HEK293T (cell line): Measurements from ENCODE around the gene SIRPA.

Experiments used
- ARNT ChIP-seq: fragments of 450-650 bp; IDR thresholded peaks from 2 replicates; pipeline ENCODE4 v1.6.1; 2017; ENCODE audit warnings: mild to moderate bottlenecking
- CTBP1 ChIP-seq: fragments of 450-650 bp; IDR thresholded peaks from 2 replicates; pipeline ENCODE4 v1.6.1; 2016; ENCODE audit warnings: borderline replicate concordance
- ELF4 ChIP-seq: fragments of 450-650 bp; IDR thresholded peaks from 2 replicates; pipeline ENCODE4 v1.6.1; 2017; ENCODE audit warnings: antibody characterized with exemption
- FOXA1 ChIP-seq: fragments of 450-650 bp; IDR thresholded peaks from 2 replicates; pipeline ENCODE4 v1.6.1; 2016; ENCODE audit warnings: mild to moderate bottlenecking
- FOXM1 ChIP-seq: fragments of 450-650 bp; IDR thresholded peaks from 2 replicates; pipeline ENCODE4 v1.6.1; 2017; ENCODE audit warnings: mild to moderate bottlenecking, borderline replicate concordance
- HDGF ChIP-seq: fragments of 450-650 bp; IDR thresholded peaks from 2 replicates; pipeline ENCODE4 v1.6.1; 2017; ENCODE audit warnings: antibody characterized with exemption, borderline replicate concordance
- L3MBTL2 ChIP-seq: fragments of 450-650 bp; conservative IDR thresholded peaks from 2 replicates; pipeline ENCODE4 v1.6.1; 2016; ENCODE audit warnings: mild to moderate bottlenecking
- LEF1 ChIP-seq: fragments of 450-650 bp; IDR thresholded peaks from 2 replicates; pipeline ENCODE4 v1.6.1; 2017; ENCODE audit warnings: mild to moderate bottlenecking, borderline replicate concordance
- NFRKB ChIP-seq: fragments of 450-650 bp; IDR thresholded peaks from 2 replicates; pipeline ENCODE4 v1.6.1; 2016; ENCODE audit warnings: mild to moderate bottlenecking, moderate library complexity
- SP1 ChIP-seq: fragments of 450-650 bp; IDR thresholded peaks from 2 replicates; pipeline ENCODE4 v1.6.1; 2017
- ZNF384 ChIP-seq: fragments of 450-650 bp; IDR thresholded peaks from 2 replicates; pipeline ENCODE4 v1.6.1; 2016

- TF ChIP-seq FOXM1 (no peak), HDGF (no peak), L3MBTL2 (no peak), ZNF384 (no peak), ARNT (no peak), CTBP1 (no peak), NFRKB (no peak), ELF4 (no peak), LEF1 (no peak), FOXA1 (no peak), SP1 (no peak)
These were observed 4.5 kb upstream of the SIRPA start for GRCh38 chr20:1890469-1891262.
